Activated naive CD8-positive, alpha-beta T cell treated with anti-CD3 and anti-CD28 coated beads, Interleukin-2, amount 10 ng/mL, durations not matched to agents 7 days and 5 days (primary cell): ENCODE data around the gene F2RL2. TPM values are rescaled to one million over a fixed set of nuclear protein-coding genes. Genes with fewer than 3 reads are reported as not detected.

ENCODE experiments used
- ATAC-seq: fragments of 150-1000 bp; cut with Tn5 transposase; one replicate; pipeline ENCODE4 v1.10.0; 2021; ENCODE audit warnings: low read depth, moderate library complexity
- POLR2A ChIA-PET: fragments of 350-600 bp; sonication (Branson Sonifier 250); formaldehyde crosslinking; loops from one replicate; lab custom pipeline; 2021; ENCODE audit warnings: antibody characterized with exemption; lab: Charles Lee
- DNase-seq: peaks from one replicate; pipeline ENCODE4 v3.0.0; 2021
- H3K27ac Mint-ChIP-seq: one replicate; pipeline ENCODE4 v1.8.0; 2022; ENCODE audit warnings: mild to moderate bottlenecking, mixed read lengths
- H3K27me3 Mint-ChIP-seq: one replicate; pipeline ENCODE4 v1.8.0; 2022; ENCODE audit warnings: mild to moderate bottlenecking, moderate library complexity, mixed read lengths
- H3K36me3 Mint-ChIP-seq: one replicate; pipeline ENCODE4 v1.8.0; 2021; ENCODE audit warnings: mild to moderate bottlenecking, mixed read lengths
- H3K4me1 Mint-ChIP-seq: one replicate; pipeline ENCODE4 v1.8.0; 2021; ENCODE audit warnings: mixed read lengths
- H3K4me3 Mint-ChIP-seq: one replicate; pipeline ENCODE4 v1.8.0; 2022; ENCODE audit warnings: mild to moderate bottlenecking, moderate library complexity, mixed read lengths
- H3K9me3 Mint-ChIP-seq: one replicate; pipeline ENCODE4 v1.8.0; 2021; ENCODE audit warnings: mixed read lengths
- total RNA-seq, 2 experiments: library from RNA; stranded (reverse); gene quantifications; one replicate each; pipeline ENCODE4 v1.2.3, GENCODE V29; 2021

Gene F2RL2
- total RNA-seq, 2 experiments from 2014 or later: not detected

DNA sequence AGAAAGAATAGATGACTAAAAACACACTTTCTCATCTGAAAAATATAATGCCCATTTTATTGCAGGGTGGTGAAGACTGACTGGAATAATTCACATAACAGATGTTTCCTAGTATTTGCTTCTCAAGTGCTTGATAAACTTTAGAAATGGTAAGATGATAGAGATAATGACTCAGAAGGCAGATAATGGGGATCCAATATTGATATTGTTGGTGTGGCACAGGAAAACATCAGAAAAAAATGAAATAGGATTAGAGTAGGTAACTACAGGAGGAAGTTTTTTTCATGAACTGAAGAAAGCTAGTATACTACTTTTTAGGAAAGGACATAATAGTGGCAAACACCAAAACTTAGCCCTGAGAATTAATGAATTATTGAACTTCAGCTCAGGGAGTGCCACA is 20.2 kb upstream of the F2RL2 start:
- Mint-ChIP-seq H3K36me3 (peaks cover 33% of the 10 kb centered on the region), H3K27me3 (no peaks in the 10 kb centered on the region), H3K27ac (no peak overlapping the region), H3K4me1 (peaks cover 6% of the 10 kb centered on the region), H3K9me3 (peaks cover 3% of the 10 kb centered on the region), H3K4me3 (no peak overlapping the region)
- DNase-seq: no peak
- POLR2A ChIA-PET: no interaction called here
- no peak for ATAC-seq

DNA sequence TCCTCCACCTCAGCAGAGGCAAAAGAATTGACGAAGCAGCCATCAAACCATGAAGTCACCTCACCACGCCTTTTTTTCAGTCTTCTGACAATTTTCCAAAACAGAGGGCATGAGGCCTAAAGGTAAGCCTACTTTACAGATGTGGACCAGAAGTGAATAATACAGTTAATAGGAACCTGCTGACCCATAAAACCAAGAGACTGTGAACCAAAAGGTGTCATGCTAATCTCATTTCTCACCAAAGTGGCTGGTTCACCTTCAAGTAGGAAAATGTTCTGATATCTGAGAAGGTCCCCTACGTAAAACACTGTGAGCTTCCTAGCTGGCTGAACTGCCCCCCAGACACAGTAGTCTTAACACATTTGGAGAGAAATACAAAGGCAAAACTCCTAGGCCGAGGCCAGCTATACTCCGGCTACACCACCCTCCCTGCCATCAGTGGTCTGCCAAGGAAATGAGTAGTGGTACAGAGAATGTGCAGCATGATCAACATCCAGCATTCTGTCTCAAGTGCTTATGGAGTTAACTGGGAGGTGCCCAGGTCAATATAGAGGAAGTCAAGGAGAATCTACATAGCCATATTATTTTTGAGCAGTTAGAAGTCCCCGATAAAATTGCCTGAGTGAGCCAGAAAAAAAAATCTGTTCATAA is 19.3 kb upstream of the F2RL2 start:
- POLR2A ChIA-PET: no interaction called here
- Mint-ChIP-seq H3K4me1 (peaks cover 7% of the 10 kb centered on the region), H3K4me3 (no peak overlapping the region), H3K36me3 (peaks cover 26% of the 10 kb centered on the region), H3K27me3 (no peaks in the 10 kb centered on the region), H3K9me3 (no peaks in the 10 kb centered on the region), H3K27ac (no peak overlapping the region)
- ATAC-seq (no peak), DNase-seq (no peak)

DNA sequence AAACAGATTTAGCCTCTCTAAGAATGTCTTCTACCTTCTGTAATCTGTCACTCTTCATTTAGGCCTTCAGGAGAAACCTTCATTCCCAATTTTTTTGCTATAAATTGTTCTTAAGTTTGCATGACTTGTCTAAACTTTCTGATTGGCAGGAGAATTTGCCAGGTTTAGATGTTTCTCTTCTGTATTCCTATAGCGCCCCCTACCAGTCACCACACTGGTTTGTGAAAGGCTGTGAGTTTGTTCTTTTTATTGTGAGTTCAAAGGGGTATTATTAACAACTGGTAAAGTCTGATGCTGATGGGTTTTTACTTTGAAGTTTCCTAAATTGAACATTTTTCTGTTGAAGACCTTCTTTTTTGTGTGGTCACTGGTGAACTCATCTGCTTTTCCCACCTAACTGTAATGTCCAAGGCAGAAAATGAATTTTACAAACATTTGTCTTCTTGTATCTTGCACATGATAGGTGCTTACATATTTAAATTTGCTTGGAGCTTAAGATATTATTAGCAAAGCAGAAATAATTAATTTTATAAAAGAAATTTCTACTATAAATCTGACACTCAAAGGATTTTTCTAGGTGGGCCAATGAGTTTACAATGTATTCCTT is 18.4 kb upstream of the F2RL2 start:
- peak; percentile 48 for DNase-seq
- no peaks in the 10 kb centered on the region for H3K9me3 Mint-ChIP-seq
- peaks cover 28% of the 10 kb centered on the region for H3K36me3 Mint-ChIP-seq
- POLR2A ChIA-PET: no interaction called here
- no peaks in the 10 kb centered on the region for H3K27me3 Mint-ChIP-seq
- peaks cover 7% of the 10 kb centered on the region for H3K4me1 Mint-ChIP-seq
- H3K4me3 Mint-ChIP-seq: no peak overlapping the region
- ATAC-seq: peak; percentile 50
- H3K27ac Mint-ChIP-seq: no peak overlapping the region

DNA sequence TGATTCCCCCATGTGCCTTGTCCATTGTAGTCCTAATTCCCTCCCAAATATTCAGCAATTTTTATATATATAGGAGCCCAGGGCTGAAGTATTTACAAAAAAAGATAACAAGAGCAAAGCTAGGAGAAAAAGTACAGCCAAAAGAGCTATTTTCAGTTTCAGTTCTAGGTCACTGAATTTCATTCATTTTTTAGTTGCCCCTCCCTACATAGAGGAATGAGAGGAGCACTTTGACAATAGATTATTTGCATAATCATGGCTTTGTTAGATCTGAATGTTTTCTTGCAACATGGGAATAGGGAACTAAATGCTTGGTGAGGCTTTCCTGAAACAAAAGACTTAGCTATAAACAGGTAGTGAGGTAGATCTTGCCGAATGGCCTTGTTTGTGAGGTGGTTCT is 15.3 kb upstream of the F2RL2 start:
- Mint-ChIP-seq H3K4me3 (peak overlapping the region; percentile 36), H3K36me3 (peaks cover 28% of the 10 kb centered on the region), H3K4me1 (peaks cover 7% of the 10 kb centered on the region), H3K9me3 (no peaks in the 10 kb centered on the region), H3K27me3 (no peaks in the 10 kb centered on the region), H3K27ac (peak overlapping the region; percentile 41)
- ATAC-seq (no peak), DNase-seq (no peak)
- POLR2A ChIA-PET: interaction anchor here (1.2 kb wide), 1 partner anchor 23 kb away, joined by 3 read pairs; no protein-coding TSS in a partner anchor

DNA sequence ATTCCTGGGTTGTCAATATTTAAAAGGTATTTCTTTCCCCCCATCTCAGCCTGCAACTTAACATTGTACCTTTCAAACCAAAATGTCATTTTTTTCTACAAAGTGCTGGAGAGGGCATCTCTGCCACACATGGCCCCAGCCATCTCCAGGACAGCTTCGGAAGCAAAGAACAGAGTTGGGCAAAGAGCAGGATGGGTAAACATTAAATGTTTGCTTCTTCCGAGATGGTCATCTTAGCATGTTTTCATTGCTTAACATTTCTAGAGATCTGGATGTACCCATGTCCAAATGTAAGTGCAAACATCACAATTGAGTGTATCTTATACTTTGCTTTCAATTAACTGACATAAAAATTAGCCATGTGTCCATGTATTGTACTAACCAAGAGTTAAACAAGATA is 14.3 kb upstream of the F2RL2 start:
- no peak overlapping the region for H3K4me3 Mint-ChIP-seq
- H3K27ac Mint-ChIP-seq: no peak overlapping the region
- H3K4me1 Mint-ChIP-seq: peaks cover 7% of the 10 kb centered on the region
- H3K36me3 Mint-ChIP-seq: peaks cover 30% of the 10 kb centered on the region
- DNase-seq (no peak), ATAC-seq (no peak)
- POLR2A ChIA-PET: no interaction called here
- H3K27me3 Mint-ChIP-seq: no peaks in the 10 kb centered on the region
- no peaks in the 10 kb centered on the region for H3K9me3 Mint-ChIP-seq

DNA sequence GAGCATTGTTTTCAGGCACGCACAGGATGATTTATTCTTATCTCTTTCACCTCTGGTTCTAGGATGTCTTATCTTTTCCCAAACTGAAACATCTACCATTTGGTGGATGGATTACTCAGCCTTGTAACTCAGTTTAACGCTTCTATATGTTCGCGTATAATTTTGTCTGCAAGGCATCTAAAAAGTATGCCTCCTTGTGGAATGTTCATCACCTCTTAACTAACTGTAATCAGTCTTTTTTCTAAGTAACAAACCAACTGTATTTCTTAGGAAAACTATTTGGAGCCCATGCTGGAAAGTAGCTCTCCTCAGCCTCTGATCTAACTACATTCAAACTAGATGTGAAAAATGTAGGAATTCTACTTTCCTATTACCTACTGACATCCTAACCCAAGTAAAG is 11.5 kb upstream of the F2RL2 start:
- peaks cover 6% of the 10 kb centered on the region for H3K4me1 Mint-ChIP-seq
- H3K36me3 Mint-ChIP-seq: peaks cover 33% of the 10 kb centered on the region
- no peak overlapping the region for H3K4me3 Mint-ChIP-seq
- POLR2A ChIA-PET: no interaction called here
- no peaks in the 10 kb centered on the region for H3K27me3 Mint-ChIP-seq
- DNase-seq (no peak), ATAC-seq (no peak)
- H3K27ac Mint-ChIP-seq: no peak overlapping the region
- no peaks in the 10 kb centered on the region for H3K9me3 Mint-ChIP-seq

DNA sequence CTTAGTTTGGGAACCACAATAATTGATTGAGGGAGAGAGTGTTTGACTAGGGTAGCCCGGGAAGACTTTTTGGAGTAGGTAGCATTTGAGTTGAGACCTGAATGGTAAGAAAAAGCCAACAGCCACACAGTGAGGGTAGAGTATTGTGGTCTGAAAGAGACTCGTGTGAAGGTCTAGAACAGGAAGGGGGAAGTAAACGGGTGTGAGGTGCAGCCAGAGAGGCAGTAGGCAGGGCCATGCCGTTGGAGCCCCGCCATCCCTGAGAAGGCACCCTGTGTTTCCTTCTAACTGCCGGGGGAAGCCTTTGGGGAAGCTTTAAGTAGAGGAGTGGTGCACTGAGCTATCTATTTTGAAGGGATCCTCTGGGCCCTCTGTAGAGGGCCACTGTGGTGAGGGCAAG is 3.5 kb upstream of the F2RL2 start:
- peak; percentile 94 for ATAC-seq
- peak overlapping the region; percentile 42 for H3K27ac Mint-ChIP-seq
- H3K27me3 Mint-ChIP-seq: no peaks in the 10 kb centered on the region
- POLR2A ChIA-PET: no interaction called here
- peaks cover 31% of the 10 kb centered on the region for H3K36me3 Mint-ChIP-seq
- peaks cover 14% of the 10 kb centered on the region for H3K4me1 Mint-ChIP-seq
- no peaks in the 10 kb centered on the region for H3K9me3 Mint-ChIP-seq
- H3K4me3 Mint-ChIP-seq: peak overlapping the region; percentile 54
- DNase-seq: no peak

DNA sequence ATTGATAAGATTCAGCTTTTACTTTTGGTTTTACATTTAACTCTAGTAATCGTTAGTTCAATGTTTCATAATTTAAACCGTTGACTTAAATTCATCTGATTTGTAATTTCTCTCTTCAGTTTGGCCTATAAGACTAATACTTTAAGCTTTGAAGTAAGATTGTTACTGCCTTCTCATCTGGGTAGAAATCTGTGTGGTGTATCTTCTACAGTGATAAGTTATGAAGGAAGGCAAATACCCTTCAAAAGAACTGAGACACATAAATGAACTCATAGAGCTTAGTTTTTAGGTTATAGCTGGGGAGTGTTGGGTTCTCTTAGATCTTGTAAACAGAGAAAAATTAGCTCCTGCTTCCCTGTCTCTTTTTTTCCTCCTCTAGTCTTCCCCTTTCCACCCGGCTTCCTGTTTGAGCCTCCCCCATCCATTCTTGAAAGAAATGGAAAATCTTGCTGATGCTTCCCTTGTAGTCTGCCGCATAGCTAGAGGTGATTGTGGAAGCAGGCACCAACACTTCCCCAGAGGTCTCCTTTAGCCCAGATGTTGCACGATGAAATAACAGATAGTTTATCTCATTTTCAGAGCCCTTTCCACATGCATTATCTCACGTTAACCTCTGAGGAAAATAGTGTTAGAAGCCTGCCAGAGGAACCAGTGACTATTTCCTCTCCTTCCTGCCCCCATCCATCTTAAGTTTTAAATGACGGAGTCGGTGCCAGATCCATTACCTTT is 2.0 kb upstream of the F2RL2 start:
- peaks cover 30% of the 10 kb centered on the region for H3K36me3 Mint-ChIP-seq
- no peak for ATAC-seq
- H3K9me3 Mint-ChIP-seq: no peaks in the 10 kb centered on the region
- H3K4me3 Mint-ChIP-seq: no peak overlapping the region
- H3K27ac Mint-ChIP-seq: no peak overlapping the region
- POLR2A ChIA-PET: no interaction called here
- H3K27me3 Mint-ChIP-seq: no peaks in the 10 kb centered on the region
- no peak for DNase-seq
- H3K4me1 Mint-ChIP-seq: peaks cover 14% of the 10 kb centered on the region

DNA sequence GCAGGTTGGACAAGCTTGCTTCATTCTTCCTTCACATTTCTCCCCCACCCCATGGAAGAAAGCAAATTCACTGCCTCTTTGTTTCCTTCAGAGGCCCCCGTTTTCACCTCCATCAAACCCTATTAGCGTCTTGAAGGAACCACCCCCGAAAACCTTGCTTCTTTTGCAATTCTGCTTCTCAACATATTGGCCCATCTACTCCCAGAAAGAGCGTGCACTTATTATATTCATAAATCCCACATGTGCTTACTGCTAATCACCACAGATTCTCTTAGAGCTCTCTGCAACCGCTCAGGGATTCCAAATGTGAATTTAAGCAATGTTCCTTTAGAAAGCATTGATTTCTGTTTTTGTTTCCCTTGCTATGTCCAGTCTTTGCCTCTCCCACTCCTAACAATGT is 1.1 kb downstream of the F2RL2 start:
- Mint-ChIP-seq H3K9me3 (no peaks in the 10 kb centered on the region), H3K27me3 (no peaks in the 10 kb centered on the region), H3K4me3 (no peak overlapping the region), H3K4me1 (peaks cover 15% of the 10 kb centered on the region), H3K36me3 (peaks cover 38% of the 10 kb centered on the region), H3K27ac (no peak overlapping the region)
- POLR2A ChIA-PET: no interaction called here
- ATAC-seq: no peak
- no peak for DNase-seq

DNA sequence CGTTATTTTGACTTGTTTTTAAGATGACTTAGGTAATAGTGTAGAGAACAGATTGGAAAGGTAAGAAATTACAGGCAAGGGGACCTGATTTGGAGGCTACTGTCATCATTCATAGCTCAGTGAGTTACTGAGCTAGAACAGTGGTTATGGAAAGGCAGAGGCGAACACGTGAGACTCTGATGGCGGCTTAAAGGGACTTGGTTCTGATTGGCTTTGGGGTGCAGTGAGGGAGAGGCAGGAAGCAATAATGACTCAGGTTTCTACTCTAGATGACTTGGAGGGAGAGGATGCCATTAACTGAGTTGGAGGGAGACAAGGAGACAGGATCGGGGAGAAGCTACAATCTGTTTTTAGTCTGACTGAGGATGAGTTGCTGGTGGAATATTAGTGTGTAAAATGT is 3.0 kb downstream of the F2RL2 start:
- Mint-ChIP-seq H3K4me1 (peaks cover 4% of the 10 kb centered on the region), H3K36me3 (peaks cover 33% of the 10 kb centered on the region), H3K27ac (no peak overlapping the region), H3K4me3 (no peak overlapping the region), H3K9me3 (no peaks in the 10 kb centered on the region), H3K27me3 (no peaks in the 10 kb centered on the region)
- POLR2A ChIA-PET: no interaction called here
- ATAC-seq: no peak
- no peak for DNase-seq

DNA sequence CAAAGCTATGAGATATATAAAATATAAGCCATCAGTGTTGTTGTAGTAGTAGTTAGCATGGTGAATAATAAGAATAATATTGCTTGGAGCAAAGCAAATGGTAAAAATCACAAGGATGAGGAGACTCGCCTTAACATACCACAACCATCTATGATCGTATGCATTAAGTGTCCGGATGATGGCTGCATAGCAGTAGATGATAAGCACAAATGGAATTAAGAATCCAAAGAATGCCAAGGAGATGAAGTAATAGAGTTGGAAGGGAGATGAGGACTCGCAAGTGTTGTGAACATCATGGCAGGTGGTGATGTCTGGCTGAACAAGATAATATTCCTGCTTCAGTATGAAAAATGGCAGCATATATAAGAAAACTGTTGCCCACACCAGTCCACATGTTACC is 5.5 kb downstream of the F2RL2 start:
- Mint-ChIP-seq H3K27ac (no peak overlapping the region), H3K4me3 (no peak overlapping the region), H3K36me3 (peaks cover 38% of the 10 kb centered on the region), H3K4me1 (peaks cover 2% of the 10 kb centered on the region), H3K27me3 (no peaks in the 10 kb centered on the region), H3K9me3 (no peaks in the 10 kb centered on the region)
- ATAC-seq (no peak), DNase-seq (no peak)
- POLR2A ChIA-PET: no interaction called here

DNA sequence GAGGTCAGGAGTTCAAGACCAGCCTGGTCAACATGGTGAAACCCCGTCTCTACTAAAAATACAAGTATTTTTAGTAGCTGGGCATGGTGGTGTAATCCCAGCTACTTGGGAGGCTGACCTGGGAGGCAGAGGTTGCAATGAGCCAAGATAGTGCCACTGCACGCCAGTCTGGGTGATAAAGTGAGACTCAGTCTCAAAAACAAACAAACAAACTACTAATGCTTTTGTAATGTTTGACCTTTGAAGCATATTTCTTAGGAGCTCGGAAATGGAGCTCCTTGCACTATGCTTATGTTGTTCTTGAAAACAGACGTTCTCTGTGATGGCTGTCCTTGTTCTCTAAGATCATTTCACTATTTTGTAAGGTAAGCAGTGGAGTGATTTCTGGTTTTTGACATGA is 6.0 kb downstream of the F2RL2 start:
- Mint-ChIP-seq H3K4me1 (peaks cover 2% of the 10 kb centered on the region), H3K27ac (no peak overlapping the region), H3K36me3 (peaks cover 39% of the 10 kb centered on the region), H3K4me3 (no peak overlapping the region), H3K27me3 (no peaks in the 10 kb centered on the region), H3K9me3 (no peaks in the 10 kb centered on the region)
- ATAC-seq (no peak), DNase-seq (no peak)
- POLR2A ChIA-PET: no interaction called here

DNA sequence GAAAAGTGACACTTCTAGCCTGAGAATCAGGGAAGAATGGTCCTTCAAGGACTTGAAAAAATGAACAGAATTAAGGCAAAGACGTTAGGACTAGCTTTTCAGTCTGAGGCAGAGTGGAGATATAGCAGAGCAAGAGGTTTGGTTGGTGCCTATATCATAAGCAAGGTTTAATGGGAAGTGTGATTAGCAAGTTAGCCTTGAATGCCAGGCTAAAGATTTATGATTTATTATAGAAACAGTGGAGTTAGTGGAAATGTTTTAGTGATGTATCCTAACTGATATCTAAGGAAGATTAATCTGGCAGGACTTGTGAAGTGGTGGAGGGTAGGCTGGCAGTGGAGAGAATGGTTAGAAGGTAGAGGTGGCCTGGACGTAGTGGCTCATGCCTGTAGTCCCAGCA is 7.0 kb downstream of the F2RL2 start:
- DNase-seq: no peak
- Mint-ChIP-seq H3K4me1 (peaks cover 2% of the 10 kb centered on the region), H3K4me3 (no peak overlapping the region), H3K27ac (no peak overlapping the region), H3K27me3 (no peaks in the 10 kb centered on the region), H3K36me3 (peaks cover 41% of the 10 kb centered on the region), H3K9me3 (no peaks in the 10 kb centered on the region)
- POLR2A ChIA-PET: no interaction called here
- no peak for ATAC-seq

DNA sequence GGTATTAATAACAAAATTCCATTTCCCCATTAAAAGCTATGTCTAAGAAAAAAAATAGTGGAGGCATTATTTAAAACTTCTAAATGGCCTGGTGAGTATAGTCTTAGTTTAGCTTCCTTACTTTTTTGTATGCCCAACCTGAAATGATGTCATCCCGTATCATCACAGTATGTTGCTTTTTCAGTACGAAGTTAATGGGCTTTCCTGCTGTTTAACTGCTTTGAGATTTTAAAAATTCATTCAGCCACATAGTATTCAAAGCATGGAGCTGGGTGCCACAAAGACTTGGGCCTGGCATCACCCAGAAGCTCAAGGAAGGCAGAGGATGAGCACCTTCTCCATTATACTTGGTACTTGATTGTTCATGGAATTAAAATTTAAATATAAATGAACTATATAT is 7.4 kb downstream of the F2RL2 start:
- no peaks in the 10 kb centered on the region for H3K27me3 Mint-ChIP-seq
- peaks cover 42% of the 10 kb centered on the region for H3K36me3 Mint-ChIP-seq
- no peak overlapping the region for H3K27ac Mint-ChIP-seq
- POLR2A ChIA-PET: interaction anchor here (1.2 kb wide), 1 partner anchor 23 kb away, joined by 3 read pairs; no protein-coding TSS in a partner anchor
- peaks cover 2% of the 10 kb centered on the region for H3K4me1 Mint-ChIP-seq
- H3K9me3 Mint-ChIP-seq: no peaks in the 10 kb centered on the region
- no peak for ATAC-seq
- H3K4me3 Mint-ChIP-seq: no peak overlapping the region
- no peak for DNase-seq
